NCI-H1105 treated with DMSO at 0.1 percent for 48 hours (cell line): ENCODE measurements around the gene LRIG1.

Experiments
- DNase-seq: peaks from one replicate; lab custom pipeline; 2025; lab: John Stamatoyannopoulos, UW

The LRIG1 gene

GRCh38 chr3:66489115-66489514, 11.7 kb downstream of the LRIG1 start:
- DNase-seq: no peak

GRCh38 chr3:66488492-66488891, 12.3 kb downstream of the LRIG1 start:
- no peak for DNase-seq

- no peak for DNase-seq
Observed at GRCh38 chr3:66487465-66487864, 13.4 kb downstream of the LRIG1 start.

GRCh38 chr3:66486646-66487045, 14.2 kb downstream of the LRIG1 start:
- no peak for DNase-seq

- DNase-seq: no peak
Observed at GRCh38 chr3:66486202-66486601, 14.6 kb downstream of the LRIG1 start.

- DNase-seq: no peak
Observed at GRCh38 chr3:66485291-66485968, 15.4 kb downstream of the LRIG1 start.

GRCh38 chr3:66484106-66484844, 16.5 kb downstream of the LRIG1 start:
- no peak for DNase-seq

GRCh38 chr3:66483409-66483906, 17.4 kb downstream of the LRIG1 start:
- DNase-seq: no peak

GRCh38 chr3:66483006-66483405, 17.8 kb downstream of the LRIG1 start:
- DNase-seq: no peak

- no peak for DNase-seq
Observed at GRCh38 chr3:66482018-66482404, 18.8 kb downstream of the LRIG1 start.

- no peak for DNase-seq
Observed at GRCh38 chr3:66481071-66482017, 19.5 kb downstream of the LRIG1 start.

GRCh38 chr3:66480666-66481065, 20.2 kb downstream of the LRIG1 start:
- DNase-seq: no peak

GRCh38 chr3:66479532-66479947, 21.3 kb downstream of the LRIG1 start:
- no peak for DNase-seq

- peak; percentile 77 for DNase-seq
Observed at GRCh38 chr3:66478960-66479359, 21.9 kb downstream of the LRIG1 start.

- DNase-seq: no peak
Observed at GRCh38 chr3:66477856-66478255, 23.0 kb downstream of the LRIG1 start.

GRCh38 chr3:66476852-66477381, 23.9 kb downstream of the LRIG1 start:
- DNase-seq: no peak

GRCh38 chr3:66475386-66476020, 25.3 kb downstream of the LRIG1 start:
- peak; percentile 50 for DNase-seq

- no peak for DNase-seq
Observed at GRCh38 chr3:66473692-66474091, 27.1 kb downstream of the LRIG1 start.

GRCh38 chr3:66473181-66473580, 27.6 kb downstream of the LRIG1 start:
- no peak for DNase-seq

GRCh38 chr3:66472313-66473134, 28.3 kb downstream of the LRIG1 start:
- DNase-seq: no peak
